SK-N-SH treated with all-trans-retinoic acid at 6 μM for 48 hours (cell line): ENCODE measurements around the gene DET1.

Experiments used
- ATAC-seq: fragments of 200-7000 bp; cut with Tn5 transposase; 3 replicates; pipeline ENCODE4 v1.9.1; 2020; ENCODE audit warnings: mild to moderate bottlenecking, moderate library complexity
- ARNTL ChIP-seq: fragments of 450-650 bp; formaldehyde crosslinking; IDR thresholded peaks from 2 replicates; pipeline ENCODE4 v1.5.0; 2020; ENCODE audit warnings: low read depth, mild to moderate bottlenecking, moderate library complexity, borderline replicate concordance
- BACH2 ChIP-seq: fragments of 250-450 bp; sonication (Bioruptor Pico); IDR thresholded peaks from 2 replicates; pipeline ENCODE4 v1.9.0; 2021; ENCODE audit warnings: mild to moderate bottlenecking, borderline replicate concordance
- CSDC2 ChIP-seq: fragments of 250-450 bp; sonication (Bioruptor Pico); IDR thresholded peaks from 2 replicates; pipeline ENCODE4 v1.5.0; 2020; ENCODE audit warnings: mild to moderate bottlenecking, moderate library complexity
- ESRRG ChIP-seq: fragments of 250-450 bp; sonication (Bioruptor Pico); IDR thresholded peaks from 2 replicates; pipeline ENCODE4 v1.6.1; 2021; ENCODE audit warnings: mild to moderate bottlenecking
- GLIS3 ChIP-seq: fragments of 250-450 bp; sonication (Bioruptor Pico); IDR thresholded peaks from 2 replicates; pipeline ENCODE4 v1.5.0; 2020; ENCODE audit warnings: mild to moderate bottlenecking, moderate library complexity
- ISL1 ChIP-seq: fragments of 250-450 bp; sonication (Bioruptor Pico); IDR thresholded peaks from 2 replicates; pipeline ENCODE4 v2.1.2; 2022; ENCODE audit warnings: mild to moderate bottlenecking, moderate library complexity
- OSR1 ChIP-seq: fragments of 250-450 bp; sonication (Bioruptor Pico); IDR thresholded peaks from 2 replicates; pipeline ENCODE4 v1.8.0; 2022; ENCODE audit warnings: moderate library complexity, mild to moderate bottlenecking, inconsistent platforms
- PPARA ChIP-seq: fragments of 250-450 bp; sonication (Bioruptor Pico); IDR thresholded peaks from 2 replicates; pipeline ENCODE4 v1.5.0; 2020; ENCODE audit warnings: mild to moderate bottlenecking, borderline replicate concordance
- RARB ChIP-seq: fragments of 250-450 bp; sonication (Bioruptor Pico); IDR thresholded peaks from 2 replicates; pipeline ENCODE4 v1.8.0; 2021; ENCODE audit warnings: mild to moderate bottlenecking, moderate library complexity
- SNAI2 ChIP-seq: fragments of 250-450 bp; sonication (Bioruptor Pico); IDR thresholded peaks from 2 replicates; pipeline ENCODE4 v1.5.0; 2020; ENCODE audit warnings: mild to moderate bottlenecking, moderate library complexity
- TCF4 ChIP-seq: fragments of 250-450 bp; sonication (Bioruptor Pico); IDR thresholded peaks from 2 replicates; pipeline ENCODE4 v1.8.0; 2021; ENCODE audit warnings: mild to moderate bottlenecking, moderate library complexity, borderline replicate concordance
- TOX ChIP-seq: fragments of 250-450 bp; sonication (Bioruptor Pico); IDR thresholded peaks from 2 replicates; pipeline ENCODE4 v1.8.0; 2021; ENCODE audit warnings: mild to moderate bottlenecking, moderate library complexity, borderline replicate concordance
- ZC3H10 ChIP-seq: fragments of 250-450 bp; sonication (Bioruptor Pico); IDR thresholded peaks from 2 replicates; pipeline ENCODE4 v1.5.1; 2021; ENCODE audit warnings: mild to moderate bottlenecking, moderate library complexity
- ZFP30 ChIP-seq: fragments of 450-650 bp; formaldehyde crosslinking; IDR thresholded peaks from 2 replicates; pipeline ENCODE4 v1.5.0; 2022; ENCODE audit warnings: mild to moderate bottlenecking, moderate library complexity
- ZNF565 ChIP-seq: fragments of 450-650 bp; formaldehyde crosslinking; conservative IDR thresholded peaks from 2 replicates; pipeline ENCODE4 v1.5.0; 2020; ENCODE audit warnings: low read depth, mild to moderate bottlenecking, moderate library complexity
- ZNF8 ChIP-seq: fragments of 450-650 bp; formaldehyde crosslinking; IDR thresholded peaks from 2 replicates; pipeline ENCODE4 v1.5.0; 2020; ENCODE audit warnings: mild to moderate bottlenecking, moderate library complexity
- TF ChIP-seq, protein P1 (sequence below): fragments of 250-450 bp; sonication (Bioruptor Pico); IDR thresholded peaks from 2 replicates; pipeline ENCODE4 v1.5.1; 2021; ENCODE audit warnings: mild to moderate bottlenecking, moderate library complexity
- TF ChIP-seq, protein P2 (sequence below): fragments of 250-450 bp; sonication (Bioruptor Pico); IDR thresholded peaks from 2 replicates; pipeline ENCODE4 v1.8.0; 2021; ENCODE audit warnings: low read depth, mild to moderate bottlenecking, moderate library complexity, borderline replicate concordance
- TF ChIP-seq, protein P3 (sequence below): fragments of 250-450 bp; sonication (Bioruptor Pico); IDR thresholded peaks from 2 replicates; pipeline ENCODE4 v1.5.0; 2020; ENCODE audit warnings: mild to moderate bottlenecking, moderate library complexity
- TF ChIP-seq, protein P4 (sequence below): fragments of 250-450 bp; sonication (Bioruptor Pico); IDR thresholded peaks from 2 replicates; pipeline ENCODE4 v1.8.0; 2020; ENCODE audit warnings: mild to moderate bottlenecking, moderate library complexity, borderline replicate concordance
- TF ChIP-seq, protein P5 (sequence below): fragments of 250-450 bp; sonication (Bioruptor Pico); IDR thresholded peaks from 2 replicates; pipeline ENCODE4 v1.5.1; 2020; ENCODE audit warnings: low read depth, mild to moderate bottlenecking, moderate library complexity

Gene DET1

DNA sequence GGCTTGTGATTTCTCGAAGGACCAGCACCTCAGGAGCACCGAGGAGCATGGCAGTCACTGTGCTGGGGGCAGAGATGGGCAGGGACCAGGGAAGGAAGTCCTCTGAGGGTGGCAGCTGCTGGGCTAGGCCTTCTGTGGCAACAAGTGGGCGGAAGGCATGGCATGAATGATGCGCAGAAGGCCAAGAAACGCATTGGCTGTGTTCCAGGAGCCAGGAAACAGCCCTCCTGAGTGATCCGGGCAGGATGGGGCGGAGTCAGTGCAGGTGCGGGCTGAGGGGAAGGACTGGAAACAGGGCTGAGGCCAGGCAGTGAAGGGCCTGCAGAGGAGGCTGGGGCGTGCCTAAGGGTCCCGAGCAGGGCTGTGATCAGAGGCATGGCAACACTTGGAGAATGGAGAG, 55.3 kb downstream of the DET1 start:
- TF ChIP-seq TCF4 (CRISPR knock-in tag), result no peak
- TF ChIP-seq ISL1, result no peak
- no peak for TF ChIP-seq ESRRG (CRISPR knock-in tag)
- TF ChIP-seq, protein P1, sequence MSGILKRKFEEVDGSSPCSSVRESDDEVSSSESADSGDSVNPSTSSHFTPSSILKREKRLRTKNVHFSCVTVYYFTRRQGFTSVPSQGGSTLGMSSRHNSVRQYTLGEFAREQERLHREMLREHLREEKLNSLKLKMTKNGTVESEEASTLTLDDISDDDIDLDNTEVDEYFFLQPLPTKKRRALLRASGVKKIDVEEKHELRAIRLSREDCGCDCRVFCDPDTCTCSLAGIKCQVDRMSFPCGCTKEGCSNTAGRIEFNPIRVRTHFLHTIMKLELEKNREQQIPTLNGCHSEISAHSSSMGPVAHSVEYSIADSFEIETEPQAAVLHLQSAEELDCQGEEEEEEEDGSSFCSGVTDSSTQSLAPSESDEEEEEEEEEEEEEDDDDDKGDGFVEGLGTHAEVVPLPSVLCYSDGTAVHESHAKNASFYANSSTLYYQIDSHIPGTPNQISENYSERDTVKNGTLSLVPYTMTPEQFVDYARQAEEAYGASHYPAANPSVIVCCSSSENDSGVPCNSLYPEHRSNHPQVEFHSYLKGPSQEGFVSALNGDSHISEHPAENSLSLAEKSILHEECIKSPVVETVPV (CRISPR knock-in tag), result no peak

DNA sequence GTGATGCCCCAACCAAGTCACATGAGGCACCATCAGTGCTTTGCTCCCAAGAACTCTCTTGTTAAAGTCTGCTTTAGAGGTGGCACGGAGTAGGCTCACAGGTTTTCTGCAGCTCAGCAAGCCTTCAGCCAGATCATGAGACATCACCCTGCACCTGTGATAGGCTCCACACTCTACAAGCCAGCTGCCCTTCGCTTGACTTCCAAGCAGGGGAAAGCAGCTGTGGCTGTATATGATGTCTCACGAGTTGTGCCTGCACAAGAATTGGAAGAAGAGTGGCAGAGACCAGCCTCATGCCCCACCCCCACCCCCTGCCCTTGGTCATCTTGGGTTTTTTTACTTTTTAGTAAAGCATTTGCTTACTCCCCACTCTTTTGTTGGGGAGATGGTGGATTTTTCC, 56.4 kb downstream of the DET1 start:
- ATAC-seq, result no peak
- TF ChIP-seq ISL1 (no peak), ZFP30 (no peak), SNAI2 (no peak), PPARA (CRISPR knock-in tag) (no peak), RARB (no peak), ZNF565 (CRISPR knock-in tag) (no peak), TCF4 (CRISPR knock-in tag) (no peak), CSDC2 (CRISPR knock-in tag) (no peak), ARNTL (CRISPR knock-in tag) (no peak), GLIS3 (CRISPR knock-in tag) (no peak), TOX (CRISPR knock-in tag) (no peak)
- TF ChIP-seq, protein P2, sequence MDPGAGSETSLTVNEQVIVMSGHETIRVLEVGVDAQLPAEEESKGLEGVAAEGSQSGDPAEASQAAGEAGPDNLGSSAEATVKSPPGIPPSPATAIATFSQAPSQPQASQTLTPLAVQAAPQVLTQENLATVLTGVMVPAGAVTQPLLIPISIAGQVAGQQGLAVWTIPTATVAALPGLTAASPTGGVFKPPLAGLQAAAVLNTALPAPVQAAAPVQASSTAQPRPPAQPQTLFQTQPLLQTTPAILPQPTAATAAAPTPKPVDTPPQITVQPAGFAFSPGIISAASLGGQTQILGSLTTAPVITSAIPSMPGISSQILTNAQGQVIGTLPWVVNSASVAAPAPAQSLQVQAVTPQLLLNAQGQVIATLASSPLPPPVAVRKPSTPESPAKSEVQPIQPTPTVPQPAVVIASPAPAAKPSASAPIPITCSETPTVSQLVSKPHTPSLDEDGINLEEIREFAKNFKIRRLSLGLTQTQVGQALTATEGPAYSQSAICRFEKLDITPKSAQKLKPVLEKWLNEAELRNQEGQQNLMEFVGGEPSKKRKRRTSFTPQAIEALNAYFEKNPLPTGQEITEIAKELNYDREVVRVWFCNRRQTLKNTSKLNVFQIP, result no peak
- TF ChIP-seq, protein P3, sequence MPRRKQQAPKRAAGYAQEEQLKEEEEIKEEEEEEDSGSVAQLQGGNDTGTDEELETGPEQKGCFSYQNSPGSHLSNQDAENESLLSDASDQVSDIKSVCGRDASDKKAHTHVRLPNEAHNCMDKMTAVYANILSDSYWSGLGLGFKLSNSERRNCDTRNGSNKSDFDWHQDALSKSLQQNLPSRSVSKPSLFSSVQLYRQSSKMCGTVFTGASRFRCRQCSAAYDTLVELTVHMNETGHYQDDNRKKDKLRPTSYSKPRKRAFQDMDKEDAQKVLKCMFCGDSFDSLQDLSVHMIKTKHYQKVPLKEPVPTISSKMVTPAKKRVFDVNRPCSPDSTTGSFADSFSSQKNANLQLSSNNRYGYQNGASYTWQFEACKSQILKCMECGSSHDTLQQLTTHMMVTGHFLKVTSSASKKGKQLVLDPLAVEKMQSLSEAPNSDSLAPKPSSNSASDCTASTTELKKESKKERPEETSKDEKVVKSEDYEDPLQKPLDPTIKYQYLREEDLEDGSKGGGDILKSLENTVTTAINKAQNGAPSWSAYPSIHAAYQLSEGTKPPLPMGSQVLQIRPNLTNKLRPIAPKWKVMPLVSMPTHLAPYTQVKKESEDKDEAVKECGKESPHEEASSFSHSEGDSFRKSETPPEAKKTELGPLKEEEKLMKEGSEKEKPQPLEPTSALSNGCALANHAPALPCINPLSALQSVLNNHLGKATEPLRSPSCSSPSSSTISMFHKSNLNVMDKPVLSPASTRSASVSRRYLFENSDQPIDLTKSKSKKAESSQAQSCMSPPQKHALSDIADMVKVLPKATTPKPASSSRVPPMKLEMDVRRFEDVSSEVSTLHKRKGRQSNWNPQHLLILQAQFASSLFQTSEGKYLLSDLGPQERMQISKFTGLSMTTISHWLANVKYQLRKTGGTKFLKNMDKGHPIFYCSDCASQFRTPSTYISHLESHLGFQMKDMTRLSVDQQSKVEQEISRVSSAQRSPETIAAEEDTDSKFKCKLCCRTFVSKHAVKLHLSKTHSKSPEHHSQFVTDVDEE (CRISPR knock-in tag), result no peak

More for the DNA sequence above, 55.3 kb downstream of the DET1 start:
- ATAC-seq, result no peak

DNA sequence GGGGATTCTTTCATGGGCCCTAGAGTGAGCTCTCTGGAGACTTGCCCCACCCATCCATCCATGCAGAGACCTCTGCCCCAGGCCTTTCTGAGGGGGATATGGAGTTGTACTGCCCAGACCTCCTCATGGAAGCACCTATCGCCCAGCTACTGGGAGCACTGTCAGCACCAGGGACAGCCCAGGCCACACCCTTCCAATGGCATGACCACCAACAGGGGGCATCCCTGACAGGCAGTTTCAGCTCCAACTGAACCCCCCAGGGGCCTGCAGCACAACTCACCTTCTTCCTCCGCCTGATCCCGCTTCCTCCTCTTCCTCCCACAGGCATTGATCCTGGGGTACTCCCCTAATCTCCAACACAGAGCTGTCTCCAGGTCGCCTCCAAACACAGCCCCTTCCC, 57.2 kb downstream of the DET1 start:
- TF ChIP-seq SNAI2, result no peak
- no peak for TF ChIP-seq ESRRG (CRISPR knock-in tag)
- no peak for ATAC-seq

DNA sequence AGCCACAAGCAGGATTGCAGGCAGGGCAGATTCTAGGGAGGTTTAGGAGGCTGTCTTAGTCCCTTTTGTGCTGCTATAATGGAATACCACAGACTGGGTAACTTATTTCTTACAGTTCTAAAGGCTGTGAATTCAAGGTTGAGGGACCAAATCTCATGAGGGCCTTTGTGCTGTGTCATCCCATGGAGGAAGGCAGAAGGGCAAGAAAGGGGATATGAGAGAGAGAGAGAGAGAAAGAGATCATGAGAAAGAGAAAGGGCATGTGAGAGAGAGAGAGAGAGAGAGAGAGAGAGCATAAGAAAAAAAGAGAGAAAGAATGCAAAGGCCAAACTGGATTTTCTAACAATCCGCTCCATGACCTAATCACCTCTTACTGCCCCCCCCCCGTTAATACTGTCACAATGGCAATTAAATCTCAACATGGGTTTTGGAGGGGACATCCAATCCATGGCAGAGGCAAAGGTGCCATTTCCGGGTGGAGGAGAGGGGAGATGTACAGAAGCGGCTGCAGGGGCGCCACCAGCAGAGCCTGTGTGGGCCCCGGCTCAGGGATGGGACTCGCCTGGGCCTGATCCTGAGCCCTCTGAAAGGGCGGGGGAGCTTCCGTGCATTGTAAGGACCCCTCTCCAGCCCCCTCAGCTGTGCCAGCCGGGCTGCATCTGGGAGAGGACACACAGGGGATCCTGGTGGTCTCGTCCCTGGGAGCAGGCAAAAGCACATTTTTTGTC, 58.5 kb downstream of the DET1 start:
- TF ChIP-seq ZC3H10 (CRISPR knock-in tag) (no peak), ZNF565 (CRISPR knock-in tag) (no peak), TCF4 (CRISPR knock-in tag) (no peak), ESRRG (CRISPR knock-in tag) (no peak), PPARA (CRISPR knock-in tag) (no peak), ISL1 (no peak), ARNTL (CRISPR knock-in tag) (no peak), ZNF8 (CRISPR knock-in tag) (no peak), OSR1 (CRISPR knock-in tag) (no peak), BACH2 (CRISPR knock-in tag) (no peak), TOX (CRISPR knock-in tag) (no peak)
- TF ChIP-seq, protein P4, sequence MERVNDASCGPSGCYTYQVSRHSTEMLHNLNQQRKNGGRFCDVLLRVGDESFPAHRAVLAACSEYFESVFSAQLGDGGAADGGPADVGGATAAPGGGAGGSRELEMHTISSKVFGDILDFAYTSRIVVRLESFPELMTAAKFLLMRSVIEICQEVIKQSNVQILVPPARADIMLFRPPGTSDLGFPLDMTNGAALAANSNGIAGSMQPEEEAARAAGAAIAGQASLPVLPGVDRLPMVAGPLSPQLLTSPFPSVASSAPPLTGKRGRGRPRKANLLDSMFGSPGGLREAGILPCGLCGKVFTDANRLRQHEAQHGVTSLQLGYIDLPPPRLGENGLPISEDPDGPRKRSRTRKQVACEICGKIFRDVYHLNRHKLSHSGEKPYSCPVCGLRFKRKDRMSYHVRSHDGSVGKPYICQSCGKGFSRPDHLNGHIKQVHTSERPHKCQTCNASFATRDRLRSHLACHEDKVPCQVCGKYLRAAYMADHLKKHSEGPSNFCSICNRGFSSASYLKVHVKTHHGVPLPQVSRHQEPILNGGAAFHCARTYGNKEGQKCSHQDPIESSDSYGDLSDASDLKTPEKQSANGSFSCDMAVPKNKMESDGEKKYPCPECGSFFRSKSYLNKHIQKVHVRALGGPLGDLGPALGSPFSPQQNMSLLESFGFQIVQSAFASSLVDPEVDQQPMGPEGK (CRISPR knock-in tag), result no peak
- TF ChIP-seq, protein P5, sequence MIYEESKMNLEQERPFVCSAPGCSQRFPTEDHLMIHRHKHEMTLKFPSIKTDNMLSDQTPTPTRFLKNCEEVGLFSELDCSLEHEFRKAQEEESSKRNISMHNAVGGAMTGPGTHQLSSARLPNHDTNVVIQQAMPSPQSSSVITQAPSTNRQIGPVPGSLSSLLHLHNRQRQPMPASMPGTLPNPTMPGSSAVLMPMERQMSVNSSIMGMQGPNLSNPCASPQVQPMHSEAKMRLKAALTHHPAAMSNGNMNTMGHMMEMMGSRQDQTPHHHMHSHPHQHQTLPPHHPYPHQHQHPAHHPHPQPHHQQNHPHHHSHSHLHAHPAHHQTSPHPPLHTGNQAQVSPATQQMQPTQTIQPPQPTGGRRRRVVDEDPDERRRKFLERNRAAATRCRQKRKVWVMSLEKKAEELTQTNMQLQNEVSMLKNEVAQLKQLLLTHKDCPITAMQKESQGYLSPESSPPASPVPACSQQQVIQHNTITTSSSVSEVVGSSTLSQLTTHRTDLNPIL (CRISPR knock-in tag), result no peak
- TF ChIP-seq, protein P1 (CRISPR knock-in tag), result no peak
- no peak for ATAC-seq
